Large intestine (tissue), 3 donors: Measurements from ENCODE around the gene SLC45A1. TPM values are rescaled to one million over a fixed set of nuclear protein-coding genes. Genes with fewer than 3 reads are reported as not detected.

Experiments used
- DNase-seq, 2 donors: peaks; one replicate each; pipeline versions ENCODE4 v3.0.0 to v3.0.0-alpha.2; 2013
- H3K27ac ChIP-seq: one replicate; pipeline ENCODE4 v1.5.1; 2013; ENCODE audit warnings: low read length
- H3K27me3 ChIP-seq: 2 replicates; pipeline ENCODE4 v1.6.1; 2013; ENCODE audit warnings: low read length; ENCODE audit not compliant: control insufficient read depth, insufficient read depth
- H3K36me3 ChIP-seq: 2 replicates; pipeline ENCODE4 v1.6.1; 2013; ENCODE audit warnings: low read length; ENCODE audit not compliant: control insufficient read depth, insufficient read depth
- H3K4me1 ChIP-seq: one replicate; pipeline ENCODE4 v1.6.1; 2013; ENCODE audit warnings: low read length; ENCODE audit not compliant: control insufficient read depth, insufficient read depth
- H3K4me3 ChIP-seq: one replicate; pipeline ENCODE4 v1.5.1; 2013; ENCODE audit warnings: low read length
- H3K9me3 ChIP-seq: one replicate; pipeline ENCODE4 v1.6.1; 2013; ENCODE audit warnings: mild to moderate bottlenecking, low read depth, low read length, moderate library complexity; ENCODE audit not compliant: control insufficient read depth
- WGBS: methylation state at CpG from one replicate; pipeline ENCODE4 v1.1.5; 2013; ENCODE audit warnings: low lambda C conversion rate; ENCODE audit not compliant: insufficient coverage; 5-methylcytosine and 5-hydroxymethylcytosine counted together
- polyA plus RNA-seq: library from polyadenylated mRNA; unstranded; fragments of 120-200 nt; gene quantifications from one replicate; pipeline ENCODE4 v1.2.1, GENCODE V29; 2013

The SLC45A1 gene
- polyA plus RNA-seq, 1 donor: 2.0 TPM

GRCh38 chr1:8324176-8324810 is 6.4 kb downstream of the SLC45A1 start:
- no CpG with 5 or more reads among the region's 32 CpGs for WGBS
- H3K27me3 ChIP-seq: peaks cover 6% of the 10 kb centered on the region
- no peaks in the 10 kb centered on the region for H3K36me3 ChIP-seq
- H3K4me3 ChIP-seq: no peak overlapping the region
- no peak for DNase-seq
- H3K9me3 ChIP-seq: no peaks in the 10 kb centered on the region
- no peak overlapping the region for H3K27ac ChIP-seq
- H3K4me1 ChIP-seq: no peaks in the 10 kb centered on the region

- Histone ChIP-seq H3K4me1 (no peaks in the 10 kb centered on the region), H3K27me3 (peaks cover 2% of the 10 kb centered on the region)
- no CpG with 5 or more reads among the region's 21 CpGs for WGBS
Observed at GRCh38 chr1:8325771-8326170, 7.9 kb downstream of the SLC45A1 start.

DNA sequence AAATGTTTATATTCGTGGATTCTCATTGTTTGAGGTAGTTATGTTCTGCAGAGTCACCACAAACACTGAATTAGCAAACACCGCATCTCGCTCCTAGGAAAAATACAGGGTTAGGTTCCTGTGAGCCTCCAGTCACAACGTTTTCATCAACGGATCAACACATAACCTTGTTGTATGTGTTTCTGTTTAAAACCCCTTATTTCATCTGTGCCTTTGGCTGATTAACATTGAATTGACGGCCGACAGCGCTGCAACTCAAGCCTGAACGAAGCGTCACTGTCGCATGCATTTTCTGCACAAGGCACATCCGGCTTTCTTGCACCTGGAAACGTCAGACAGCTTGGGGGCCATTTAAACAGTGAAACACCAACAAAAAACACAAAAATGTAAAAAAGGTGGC is 8.4 kb downstream of the SLC45A1 start:
- WGBS: no CpG with 5 or more reads among the region's 13 CpGs
- Histone ChIP-seq H3K27me3 (no peaks in the 10 kb centered on the region), H3K4me3 (no peak overlapping the region), H3K27ac (no peak overlapping the region), H3K36me3 (no peaks in the 10 kb centered on the region), H3K4me1 (no peaks in the 10 kb centered on the region), H3K9me3 (no peaks in the 10 kb centered on the region)
- no peak for DNase-seq

More at GRCh38 chr1:8325771-8326170, 7.9 kb downstream of the SLC45A1 start:
- H3K4me3 ChIP-seq: no peak overlapping the region
- H3K36me3 ChIP-seq: no peaks in the 10 kb centered on the region
- no peaks in the 10 kb centered on the region for H3K9me3 ChIP-seq
- no peak overlapping the region for H3K27ac ChIP-seq
- no peak for DNase-seq

DNA sequence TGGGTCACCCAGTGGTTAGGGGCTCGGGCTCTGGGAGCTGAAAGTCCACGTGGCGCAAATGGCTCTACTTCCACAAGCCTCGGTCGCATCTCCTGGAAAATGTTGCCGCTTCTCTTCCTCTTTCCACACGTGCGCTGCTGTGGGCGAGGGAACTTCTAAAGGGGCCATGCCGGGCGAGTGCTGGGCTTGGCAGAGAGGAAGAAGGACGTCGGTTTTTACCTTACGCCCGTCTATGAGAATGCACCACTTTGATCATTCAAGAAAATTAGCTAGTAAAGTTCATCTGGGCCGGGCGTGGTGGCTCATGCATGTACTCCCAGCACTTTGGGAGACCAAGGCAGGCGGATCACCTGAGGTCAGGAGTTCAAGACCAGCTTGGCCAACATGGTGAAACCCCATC is 10.4 kb downstream of the SLC45A1 start:
- H3K4me1 ChIP-seq: no peaks in the 10 kb centered on the region
- H3K4me3 ChIP-seq: no peak overlapping the region
- no peak overlapping the region for H3K27ac ChIP-seq
- WGBS: no CpG with 5 or more reads among the region's 18 CpGs
- H3K36me3 ChIP-seq: no peaks in the 10 kb centered on the region
- H3K9me3 ChIP-seq: no peaks in the 10 kb centered on the region
- no peak for DNase-seq
- no peaks in the 10 kb centered on the region for H3K27me3 ChIP-seq

- H3K27me3 ChIP-seq: no peaks in the 10 kb centered on the region
- H3K9me3 ChIP-seq: no peaks in the 10 kb centered on the region
- H3K36me3 ChIP-seq: no peaks in the 10 kb centered on the region
- no peak overlapping the region for H3K4me3 ChIP-seq
- no peak for DNase-seq
- H3K4me1 ChIP-seq: no peaks in the 10 kb centered on the region
- no CpG with 5 or more reads among the region's 12 CpGs for WGBS
- H3K27ac ChIP-seq: no peak overlapping the region
Observed at GRCh38 chr1:8329439-8329838, 11.5 kb downstream of the SLC45A1 start.

DNA sequence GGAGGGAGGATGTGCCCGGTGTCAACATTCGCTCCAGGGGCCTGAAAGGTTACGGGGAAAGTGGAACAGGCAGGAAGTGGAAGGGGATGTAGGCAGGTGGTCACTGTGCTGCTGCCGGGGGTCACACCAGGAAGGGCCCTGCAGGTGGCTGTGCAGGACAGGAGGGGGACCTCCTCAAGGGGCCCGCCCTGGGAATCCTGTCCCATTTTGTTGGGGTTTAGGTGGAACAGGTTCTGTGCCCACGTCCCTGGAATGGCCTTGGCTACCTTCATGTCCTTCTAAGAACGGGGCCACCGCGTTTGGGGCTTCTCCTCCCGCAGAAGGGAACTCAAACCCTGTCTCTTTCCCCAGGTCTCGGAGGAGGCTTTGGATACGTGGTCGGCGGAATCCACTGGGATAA is 11.9 kb downstream of the SLC45A1 start:
- Histone ChIP-seq H3K36me3 (no peaks in the 10 kb centered on the region), H3K27me3 (no peaks in the 10 kb centered on the region), H3K9me3 (no peaks in the 10 kb centered on the region), H3K4me3 (no peak overlapping the region), H3K27ac (no peak overlapping the region), H3K4me1 (no peaks in the 10 kb centered on the region)
- 100% methylated on average over 2 of the region's 14 CpGs for WGBS
- no peak for DNase-seq

GRCh38 chr1:8330271-8331125 is 12.6 kb downstream of the SLC45A1 start:
- Histone ChIP-seq H3K4me3 (no peak overlapping the region), H3K4me1 (no peaks in the 10 kb centered on the region), H3K27me3 (no peaks in the 10 kb centered on the region), H3K9me3 (no peaks in the 10 kb centered on the region), H3K27ac (no peak overlapping the region), H3K36me3 (no peaks in the 10 kb centered on the region)
- DNase-seq: no peak
- no CpG with 5 or more reads among the region's 47 CpGs for WGBS

GRCh38 chr1:8332806-8333205 is 14.9 kb downstream of the SLC45A1 start:
- Histone ChIP-seq H3K27me3 (no peaks in the 10 kb centered on the region), H3K27ac (no peak overlapping the region), H3K4me3 (no peak overlapping the region), H3K9me3 (no peaks in the 10 kb centered on the region), H3K36me3 (no peaks in the 10 kb centered on the region), H3K4me1 (no peaks in the 10 kb centered on the region)
- DNase-seq: no peak
- WGBS: 90% methylated on average over 2 of the region's 16 CpGs

DNA sequence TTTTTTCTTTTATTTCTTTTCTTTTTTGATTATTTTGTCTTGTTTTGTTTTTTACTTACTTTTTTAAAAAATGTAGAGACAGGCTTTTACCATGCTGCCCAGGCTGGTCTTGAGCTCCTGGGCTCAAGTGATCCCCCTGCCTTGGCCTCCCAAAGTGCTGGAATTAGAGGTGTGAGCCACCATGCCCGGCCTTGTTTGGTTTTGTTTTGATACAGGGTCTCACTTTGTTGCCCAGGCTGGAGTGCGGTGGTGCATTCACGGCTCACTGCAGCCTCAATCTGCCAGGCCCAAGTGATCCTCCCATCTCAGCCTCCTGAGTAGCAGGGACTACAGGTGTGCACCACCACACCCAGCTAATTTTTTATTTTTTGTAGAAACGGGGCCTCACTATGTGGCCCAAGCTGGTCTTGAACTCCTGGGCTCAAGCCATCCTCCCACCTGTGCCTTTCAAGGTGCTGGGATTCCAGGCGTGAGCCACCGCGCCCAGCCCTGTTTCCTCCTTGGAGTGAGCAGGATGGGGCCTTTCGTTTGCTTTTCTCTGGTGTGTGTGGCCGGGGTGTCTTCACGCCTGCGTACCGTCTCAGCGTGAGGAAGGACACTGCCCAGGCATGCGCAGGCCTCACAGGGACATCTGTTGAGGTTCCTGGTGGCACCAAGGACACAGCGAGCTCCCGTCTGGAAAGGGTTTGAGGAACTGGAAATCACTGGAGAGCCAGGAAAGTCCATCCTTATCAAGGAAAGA is 15.5 kb downstream of the SLC45A1 start:
- H3K9me3 ChIP-seq: no peaks in the 10 kb centered on the region
- no peaks in the 10 kb centered on the region for H3K36me3 ChIP-seq
- WGBS: no CpG with 5 or more reads among the region's 16 CpGs
- no peak overlapping the region for H3K27ac ChIP-seq
- H3K4me3 ChIP-seq: no peak overlapping the region
- no peaks in the 10 kb centered on the region for H3K4me1 ChIP-seq
- DNase-seq: no peak
- no peaks in the 10 kb centered on the region for H3K27me3 ChIP-seq

DNA sequence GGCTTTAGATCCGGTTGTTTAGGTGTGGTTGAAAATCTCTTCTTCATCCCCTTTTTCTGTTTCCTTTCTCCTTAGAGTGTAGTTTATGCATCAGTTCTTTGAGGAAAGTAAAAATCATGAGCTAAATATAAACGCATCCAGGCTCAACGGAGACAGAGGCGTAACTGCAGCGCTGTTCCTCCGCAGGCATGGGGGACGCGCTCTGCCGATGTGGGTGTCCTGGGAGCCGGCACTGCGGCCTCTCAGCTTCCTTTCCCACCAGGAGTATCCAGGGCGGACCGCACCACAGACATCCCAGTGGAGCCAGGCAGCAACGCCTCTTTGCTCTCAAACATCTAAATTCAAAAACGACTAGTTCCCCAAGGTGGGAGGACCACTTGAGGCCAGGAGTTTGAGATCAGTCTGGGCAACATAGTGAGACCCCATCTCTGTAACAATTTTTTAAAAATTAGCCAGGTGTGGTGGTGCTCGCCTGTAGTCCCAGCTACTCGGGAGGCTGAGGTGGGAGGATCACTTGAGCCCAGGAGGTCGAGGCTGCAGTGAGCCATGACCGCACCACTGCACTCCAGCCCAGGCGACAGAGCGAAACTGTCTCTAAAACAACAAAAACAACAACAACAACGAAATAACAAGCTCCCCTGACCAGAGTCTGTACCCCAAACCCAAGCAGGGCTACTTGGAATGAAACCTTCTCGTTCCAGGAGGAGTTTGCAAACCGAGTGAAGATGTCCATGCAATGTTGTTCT is 16.4 kb downstream of the SLC45A1 start:
- no peaks in the 10 kb centered on the region for H3K36me3 ChIP-seq
- no peak overlapping the region for H3K4me3 ChIP-seq
- no CpG with 5 or more reads among the region's 24 CpGs for WGBS
- no peaks in the 10 kb centered on the region for H3K9me3 ChIP-seq
- H3K27me3 ChIP-seq: no peaks in the 10 kb centered on the region
- no peak for DNase-seq
- H3K4me1 ChIP-seq: no peaks in the 10 kb centered on the region
- H3K27ac ChIP-seq: no peak overlapping the region
